GM21825 (cell line): Measurements from ENCODE around the gene DAPP1.

Experiments
- ATAC-seq: cut with Tn5 transposase; IDR thresholded peaks from one replicate; pipeline ENCODE4 v1.9.1; 2021; ENCODE audit warnings: mild to moderate bottlenecking, moderate library complexity; ENCODE audit not compliant: unreplicated experiment

The DAPP1 gene

GRCh38 chr4:99894161-99894997, 77.8 kb downstream of the DAPP1 start, which contains the start of gene LAMTOR3:
TSS of gene LAMTOR3 (minus strand) at chr4:99894427. CDS start at chr4:99893963, 464 bp downstream.
- peak; percentile 99 for ATAC-seq

GRCh38 chr4:99894998-99895397, 78.4 kb downstream of the DAPP1 start:
- ATAC-seq: no peak

- ATAC-seq: no peak
Observed at GRCh38 chr4:99915449-99915848, 98.8 kb downstream of the DAPP1 start.

GRCh38 chr4:99917575-99917974, 100.9 kb downstream of the DAPP1 start:
- ATAC-seq: no peak

GRCh38 chr4:99918656-99919055, 102.0 kb downstream of the DAPP1 start:
- no peak for ATAC-seq
